Right cardiac atrium (tissue), 5 donors: ENCODE results near the gene CR1. TPM values are rescaled to one million over a fixed set of nuclear protein-coding genes. Genes with fewer than 3 reads are reported as not detected.
A peak's percentile ranks its signal among the peaks of the same experiment; 100 is the strongest.
"Not testable (repeated sequence)": the region's sequence is repeated elsewhere in the genome, so short reads cannot be mapped to it uniquely, and the experiment has no call there.

Experiments used
- ATAC-seq, 2 donors: fragments of 200-7000 bp; cut with Tn5 transposase; one replicate each; pipeline versions ENCODE4 v1.8.0 to v1.9.1; 2020; ENCODE audit warnings: moderate library complexity in 2 of 2, mild to moderate bottlenecking in 1 of 2
- DNase-seq, 3 donors: peaks; one replicate each; pipeline ENCODE4 v3.0.0-alpha.2; 2020
- H3K27ac ChIP-seq: one replicate; pipeline ENCODE4 v1.5.1; 2013; ENCODE audit warnings: mild to moderate bottlenecking, low read length, control low read depth, moderate library complexity
- H3K27me3 ChIP-seq: one replicate; pipeline ENCODE4 v1.6.1; 2013; ENCODE audit not compliant: control insufficient read depth, insufficient read depth
- H3K4me1 ChIP-seq: one replicate; pipeline ENCODE4 v1.6.1; 2013; ENCODE audit warnings: low read length; ENCODE audit not compliant: control insufficient read depth, insufficient read depth
- H3K4me3 ChIP-seq: one replicate; pipeline ENCODE4 v1.5.1; 2013; ENCODE audit warnings: low read length, control low read depth
- H3K9me3 ChIP-seq: one replicate; pipeline ENCODE4 v1.6.1; 2013; ENCODE audit warnings: low read length; ENCODE audit not compliant: control insufficient read depth
- WGBS: extraction: QIAGEN DNeasy Blood & Tissue Kit; methylation state at CpG from one replicate; pipeline ENCODE4 v1.1.7; 2013; 5-methylcytosine and 5-hydroxymethylcytosine counted together
- intact Hi-C, 4 donors: fragments of 100-400 bp; cut with DNase I; formaldehyde crosslinking; loops; one replicate each; pipeline versions ENCODE4 v1.11.0 to v1.14.0; 2022 to 2023
- polyA plus RNA-seq: library from polyadenylated mRNA; stranded (reverse); fragments of 200-250 nt; gene quantifications from one replicate; pipeline ENCODE4 v1.2.3, GENCODE V29; 2013
- total RNA-seq, 4 donors: library from RNA; stranded (reverse); fragmentation: NEBNext Ultra II Directional; extraction: Animal tissue kit (Norgen Biotek cat#: 25700); gene quantifications; one replicate each; pipeline ENCODE4 v1.2.1, GENCODE V29; 2021
- donor health status: healthy with polysubstance abuse.
- donor health status: DM: no; HTN: yes; CAD: no.
- donor health status: DM: no; HTN: no; CAD: no.
- donor health status: DM: no; HTN: yes; CAD: no; lungs with severe emphysema.
- donor health status: DM: yes; HTN: yes; CAD: no.

CR1 gene
- total and polyA plus RNA-seq, 5 donors = 0.16 to 4.2 (median 3.0) TPM

- H3K27me3 ChIP-seq, intact Hi-C loops, DNase-seq, H3K4me1 ChIP-seq, H3K4me3 ChIP-seq, H3K9me3 ChIP-seq, H3K27ac ChIP-seq, ATAC-seq: not testable (repeated sequence)
- WGBS = 76% methylated on average over 5 of the region's 5 CpGs
These were observed 95.2 kb downstream of the CR1 start for GRCh38 chr1:207591205-207591604.

DNA sequence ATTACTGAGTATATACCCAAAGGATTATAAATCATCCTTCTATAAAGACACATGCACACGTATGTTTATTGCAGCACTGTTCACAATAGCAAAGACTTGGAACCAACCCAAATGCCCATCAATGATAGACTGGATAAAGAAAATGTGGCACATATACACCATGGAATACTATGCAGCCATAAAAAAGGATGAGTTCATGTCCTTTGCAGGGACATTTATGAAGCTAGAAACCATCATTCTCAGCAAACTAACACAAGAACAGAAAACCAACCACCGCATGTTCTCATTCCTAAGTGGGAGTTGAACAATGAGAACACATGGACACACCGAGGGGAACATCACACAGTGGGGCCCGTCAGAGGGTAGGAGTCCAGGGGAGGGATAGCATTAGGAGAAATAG lies 98.1 kb downstream of the CR1 start:
- H3K27ac ChIP-seq, H3K4me3 ChIP-seq, H3K9me3 ChIP-seq, intact Hi-C loops, DNase-seq, ATAC-seq, H3K4me1 ChIP-seq, H3K27me3 ChIP-seq: not testable (repeated sequence)
- WGBS = 90% methylated on average over 4 of the region's 4 CpGs

DNA sequence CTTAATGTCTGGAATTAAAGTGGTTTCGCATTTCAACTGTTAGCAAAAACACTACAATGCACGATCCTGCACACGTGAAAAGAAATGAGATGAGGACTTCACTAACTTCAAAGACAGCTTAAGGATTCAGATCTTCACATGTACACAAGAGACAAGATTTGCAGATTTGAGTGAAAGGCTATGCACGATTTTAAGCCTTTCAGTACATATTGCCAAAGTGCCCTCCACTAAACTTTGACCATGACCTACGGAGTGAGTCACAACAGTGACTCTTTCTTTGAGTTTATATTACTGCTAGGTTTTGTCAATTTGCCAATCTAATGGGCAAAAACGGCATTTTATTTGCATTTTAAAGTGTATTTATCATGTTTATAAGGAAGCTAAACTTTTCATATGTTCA lies 107.8 kb downstream of the CR1 start:
- ATAC-seq (no peak), DNase-seq (no peak)
- intact Hi-C loops = no loop called here
- Histone ChIP-seq H3K27me3 (no peaks in the 10 kb centered on the region), H3K4me3 (no peak overlapping the region), H3K4me1 (no peaks in the 10 kb centered on the region), H3K27ac (no peak overlapping the region), H3K9me3 (no peaks in the 10 kb centered on the region)
- WGBS = 71% methylated on average over 6 of the region's 6 CpGs

- WGBS = 89% methylated on average over 7 of the region's 7 CpGs
- DNase-seq (no peak), ATAC-seq (no peak)
- no peaks in the 10 kb centered on the region for H3K9me3 ChIP-seq
- no peak overlapping the region for H3K27ac ChIP-seq
- intact Hi-C loops = no loop called here
- no peaks in the 10 kb centered on the region for H3K27me3 ChIP-seq
- H3K4me1 ChIP-seq = no peaks in the 10 kb centered on the region
- no peak overlapping the region for H3K4me3 ChIP-seq
These were observed 109.7 kb downstream of the CR1 start for GRCh38 chr1:207605444-207606361.

GRCh38 chr1:207606362-207606755 lies 110.4 kb downstream of the CR1 start:
- DNase-seq (no peak), ATAC-seq (no peak)
- intact Hi-C loops = no loop called here
- Histone ChIP-seq H3K4me1 (no peaks in the 10 kb centered on the region), H3K27ac (no peak overlapping the region), H3K27me3 (no peaks in the 10 kb centered on the region), H3K9me3 (no peaks in the 10 kb centered on the region), H3K4me3 (no peak overlapping the region)
- WGBS = 85% methylated on average over 2 of the region's 2 CpGs

- no peaks in the 10 kb centered on the region for H3K27me3 ChIP-seq
- H3K27ac ChIP-seq = no peak overlapping the region
- intact Hi-C loops = no loop called here
- no peak overlapping the region for H3K4me3 ChIP-seq
- DNase-seq (no peak), ATAC-seq (no peak)
- no peaks in the 10 kb centered on the region for H3K4me1 ChIP-seq
- WGBS = 82% methylated on average over 11 of the region's 11 CpGs
- no peaks in the 10 kb centered on the region for H3K9me3 ChIP-seq
These were observed 116.8 kb downstream of the CR1 start for GRCh38 chr1:207612762-207613161.

- no peaks in the 10 kb centered on the region for H3K9me3 ChIP-seq
- no peak for DNase-seq
These were observed 124.0 kb downstream of the CR1 start for GRCh38 chr1:207619871-207620542.

GRCh38 chr1:207620543-207620893 lies 124.6 kb downstream of the CR1 start:
- Histone ChIP-seq H3K27me3 (no peaks in the 10 kb centered on the region), H3K9me3 (no peaks in the 10 kb centered on the region), H3K4me1 (no peaks in the 10 kb centered on the region), H3K4me3 (no peak overlapping the region), H3K27ac (no peak overlapping the region)
- DNase-seq = no peak
- intact Hi-C loops = no loop called here
- WGBS = 93% methylated on average over 2 of the region's 2 CpGs
- no peak for ATAC-seq

More at GRCh38 chr1:207619871-207620542, 124.0 kb downstream of the CR1 start:
- peak; percentile 75 to 85 for ATAC-seq
- Histone ChIP-seq H3K27me3 (no peaks in the 10 kb centered on the region), H3K4me3 (no peak overlapping the region), H3K27ac (no peak overlapping the region), H3K4me1 (no peaks in the 10 kb centered on the region)
- intact Hi-C loops = no loop called here
- WGBS = 57% methylated on average over 7 of the region's 7 CpGs

- H3K27me3 ChIP-seq, intact Hi-C loops, ATAC-seq, H3K4me3 ChIP-seq, H3K4me1 ChIP-seq, DNase-seq, H3K27ac ChIP-seq, H3K9me3 ChIP-seq: not testable (repeated sequence)
- WGBS = 88% methylated on average over 1 of the region's 1 CpG
These were observed 129.6 kb downstream of the CR1 start for GRCh38 chr1:207625504-207626071.

GRCh38 chr1:207626972-207627337 lies 131.0 kb downstream of the CR1 start:
- Histone ChIP-seq H3K27ac (no peak overlapping the region), H3K27me3 (no peaks in the 10 kb centered on the region), H3K4me1 (no peaks in the 10 kb centered on the region), H3K4me3 (no peak overlapping the region), H3K9me3 (no peaks in the 10 kb centered on the region)
- ATAC-seq (no peak), DNase-seq (no peak)
- intact Hi-C loops = no loop called here
- 97% methylated on average over 1 of the region's 1 CpG for WGBS

GRCh38 chr1:207627496-207627895 lies 131.5 kb downstream of the CR1 start:
- DNase-seq (no peak), ATAC-seq (no peak)
- 98% methylated on average over 2 of the region's 2 CpGs for WGBS
- no peak overlapping the region for H3K27ac ChIP-seq
- no peaks in the 10 kb centered on the region for H3K27me3 ChIP-seq
- intact Hi-C loops = no loop called here
- H3K9me3 ChIP-seq = no peaks in the 10 kb centered on the region
- H3K4me3 ChIP-seq = no peak overlapping the region
- no peaks in the 10 kb centered on the region for H3K4me1 ChIP-seq
